ENCODE results near the gene CENPX.
A peak's percentile ranks its signal among the peaks of the same experiment; 100 is the strongest.

The CENPX gene

GRCh38 chr17:82031303-82031884, 8.7 kb upstream of the CENPX start, which contains the start of gene RAC3:
Gene RAC3, plus strand, starts transcription at chr17:82031678. Its CDS starts 84 bp downstream, at chr17:82031762.
- no peak for TF ChIP-seq CTCF (IDR thresholded peaks at IDR 0.05; ENCODE audit: extremely low read depth, missing control alignments)
- peak; percentile 84 for DNase-seq (ENCODE audit: low spot score)

- peak; percentile 91 for TF ChIP-seq CTCF (IDR thresholded peaks at IDR 0.05; ENCODE audit: extremely low read depth, missing control alignments)
- peak; percentile 91 for DNase-seq (ENCODE audit: low spot score)
Observed at GRCh38 chr17:82030470-82031302, 8.0 kb upstream of the CENPX start.

- no peak for TF ChIP-seq CTCF (IDR thresholded peaks at IDR 0.05; ENCODE audit: extremely low read depth, missing control alignments)
- DNase-seq (ENCODE audit: low spot score), result no peak
Observed at GRCh38 chr17:82029990-82030469, 7.4 kb upstream of the CENPX start.

GRCh38 chr17:82029391-82029790, 6.7 kb upstream of the CENPX start:
- TF ChIP-seq CTCF (IDR thresholded peaks at IDR 0.05; ENCODE audit: extremely low read depth, missing control alignments), result no peak
- no peak for DNase-seq (ENCODE audit: low spot score)

- no peak for DNase-seq (ENCODE audit: low spot score)
- TF ChIP-seq CTCF (IDR thresholded peaks at IDR 0.05; ENCODE audit: extremely low read depth, missing control alignments), result no peak
Observed at GRCh38 chr17:82028966-82029365, 6.3 kb upstream of the CENPX start.

DNA sequence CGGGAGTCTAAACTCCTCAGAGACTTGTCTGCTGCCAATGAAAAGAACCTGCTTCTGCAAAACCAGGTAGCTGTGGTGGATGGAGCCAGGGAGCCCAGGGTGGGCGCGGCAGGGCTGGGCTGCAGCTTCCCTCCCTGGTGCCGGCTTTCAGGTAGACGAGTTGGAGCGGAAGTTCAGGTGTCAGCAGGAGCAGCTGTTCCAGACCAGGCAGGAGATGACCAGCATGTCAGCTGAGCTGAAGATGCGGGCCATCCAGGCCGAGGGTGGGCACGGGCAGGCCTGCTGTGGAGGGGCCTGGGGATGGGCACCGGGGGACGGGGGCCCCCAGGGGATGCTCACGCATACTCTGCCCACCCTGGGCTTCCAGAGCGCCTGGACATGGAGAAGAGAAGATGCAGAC, 5.6 kb upstream of the CENPX start:
- DNase-seq (ENCODE audit: low spot score), result no peak
- TF ChIP-seq CTCF (IDR thresholded peaks at IDR 0.05; ENCODE audit: extremely low read depth, missing control alignments), result no peak

GRCh38 chr17:82025401-82026107, 2.9 kb upstream of the CENPX start:
- no peak for DNase-seq (ENCODE audit: low spot score)
- TF ChIP-seq CTCF (IDR thresholded peaks at IDR 0.05; ENCODE audit: extremely low read depth, missing control alignments), result no peak
